Peyer's patch (tissue), 4 donors: ENCODE results near the gene PDE5A. TPM values are rescaled to one million over a fixed set of nuclear protein-coding genes. Genes with fewer than 3 reads are reported as not detected.

Experiments
- DNase-seq, 3 donors: peaks; one replicate each; pipeline ENCODE4 v3.0.0-alpha.2; 2017 to 2019
- H3K27ac ChIP-seq, 4 donors: fragments of 200-600 bp; sonication (generic); one replicate each; pipeline ENCODE4 v1.5.1; 2016 to 2019
- H3K27me3 ChIP-seq, 2 donors: fragments of 200-600 bp; sonication (generic); one replicate each; pipeline ENCODE4 v1.5.1; 2019
- H3K36me3 ChIP-seq, 3 donors: fragments of 200-600 bp; sonication (generic); one replicate each; pipeline ENCODE4 v1.5.1; 2016 to 2019
- H3K4me1 ChIP-seq, 4 donors: fragments of 200-600 bp; sonication (generic); one replicate each; pipeline ENCODE4 v1.5.1; 2016 to 2019
- H3K4me3 ChIP-seq, 4 donors: fragments of 200-600 bp; sonication (generic); 1 replicate in 3 of 4; 2 replicates in 1 of 4; pipeline ENCODE4 v1.5.1; 2016 to 2019; ENCODE audit warnings: mild to moderate bottlenecking in 1 of 4
- H3K9me3 ChIP-seq, 4 donors: fragments of 200-600 bp; sonication (generic); one replicate each; pipeline ENCODE4 v1.5.1; 2016 to 2019; ENCODE audit warnings: mild to moderate bottlenecking in 1 of 4
- CTCF ChIP-seq, 6 experiments: fragments of 450-650 bp in 4 of 6; fragments of 200-600 bp in 2 of 6; sonication (generic) in 1 of 6; IDR thresholded peaks; one replicate each; pipeline ENCODE4 v1.5.1; 2017 to 2019; ENCODE audit warnings: antibody characterized with exemption in 6 of 6, mild to moderate bottlenecking in 3 of 6, moderate library complexity in 1 of 6
- POLR2A ChIP-seq, 2 donors: fragments of 450-650 bp; IDR thresholded peaks; one replicate each; pipeline ENCODE4 v1.5.1; 2017; ENCODE audit warnings: antibody characterized with exemption in 2 of 2, mild to moderate bottlenecking in 2 of 2, moderate library complexity in 2 of 2
- total RNA-seq, 4 donors: library from RNA; depleted of rRNA; stranded (reverse); fragments of >200 nt; gene quantifications; one replicate each; pipeline ENCODE4 v1.1.0, GENCODE V29; 2016

PDE5A gene
- total RNA-seq, 4 donors from 2014 or later: 37.7 to 58.6 (median 47.2) TPM

DNA sequence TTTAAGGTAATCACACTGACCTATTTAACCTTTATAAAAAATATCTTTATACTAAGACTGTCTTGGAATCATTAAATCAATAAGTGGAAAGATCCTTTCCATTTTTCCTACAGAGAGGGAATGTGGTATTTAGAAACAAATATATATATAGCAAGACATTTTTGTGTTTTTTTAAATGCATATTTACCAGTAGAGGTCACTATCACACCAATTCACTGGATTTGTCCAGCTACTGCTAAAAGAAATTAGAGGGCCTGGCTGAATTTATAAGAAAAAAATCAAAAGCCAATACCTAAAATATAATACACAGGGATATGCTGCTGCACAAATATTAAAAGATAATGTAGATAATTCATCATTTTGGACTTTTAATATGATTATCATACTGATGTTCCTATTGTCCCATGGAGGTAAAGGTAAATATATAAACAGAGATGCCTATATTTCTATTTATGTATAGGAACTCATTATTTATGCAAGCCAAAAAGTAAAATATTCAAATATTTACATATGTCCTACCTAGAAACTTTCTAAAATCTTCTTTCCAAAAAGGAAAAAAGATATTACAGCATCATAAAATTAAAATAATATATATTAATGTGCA is 69.5 kb downstream of the PDE5A start:
- Histone ChIP-seq H3K9me3 (peaks cover 0 to 1% (median 0%) of the 10 kb centered on the region in 4 donors), H3K27me3 (no peaks in the 10 kb centered on the region), H3K4me1 (no peaks in the 10 kb centered on the region), H3K4me3 (no peak overlapping the region), H3K36me3 (peaks cover 0 to 19% (median 0%) of the 10 kb centered on the region in 3 donors), H3K27ac (no peak overlapping the region)
- DNase-seq: no peak
- TF ChIP-seq CTCF (IDR thresholded peaks at IDR 0.05): peak in 4 of 6 experiments; percentile 44 to 65 (median 60)
- no peak for TF ChIP-seq POLR2A (IDR thresholded peaks at IDR 0.05)

DNA sequence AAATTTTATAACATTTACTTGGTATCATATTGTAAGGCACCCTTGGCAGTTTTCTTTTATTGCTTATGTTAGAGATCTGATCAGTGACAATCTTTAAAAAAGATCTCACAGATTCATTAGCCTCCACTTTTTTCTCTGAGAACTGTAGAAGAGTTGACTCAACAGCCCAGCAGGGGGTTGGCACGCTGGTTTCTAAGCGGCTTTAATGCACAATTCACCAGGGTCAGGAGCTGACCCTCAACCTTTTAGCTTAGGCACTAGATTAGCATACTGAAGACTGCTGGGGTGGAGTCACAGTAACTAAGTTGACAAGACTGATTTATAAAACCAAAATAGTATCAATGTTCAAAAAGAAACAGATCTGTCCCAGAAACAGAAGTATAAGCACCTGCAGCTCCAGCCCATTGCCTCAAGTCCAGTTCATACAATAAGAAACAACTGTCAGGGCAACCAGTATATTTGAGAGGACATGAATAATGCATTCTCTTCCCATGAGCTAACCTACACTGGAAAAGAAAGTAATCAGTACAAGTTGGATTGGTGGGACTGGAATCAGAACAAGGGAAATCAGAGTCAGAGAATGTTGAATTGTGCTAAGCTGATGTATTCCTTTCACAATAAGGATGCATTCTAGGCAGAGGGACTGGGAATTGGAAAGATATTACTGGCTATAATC is 77.6 kb downstream of the PDE5A start:
- no peak for TF ChIP-seq POLR2A (IDR thresholded peaks at IDR 0.05)
- TF ChIP-seq CTCF (IDR thresholded peaks at IDR 0.05): no peak
- Histone ChIP-seq H3K9me3 (no peaks in the 10 kb centered on the region), H3K4me3 (no peak overlapping the region), H3K4me1 (no peaks in the 10 kb centered on the region), H3K27me3 (no peaks in the 10 kb centered on the region), H3K27ac (no peak overlapping the region), H3K36me3 (peaks cover 0 to 9% (median 0%) of the 10 kb centered on the region in 3 donors)
- no peak for DNase-seq

DNA sequence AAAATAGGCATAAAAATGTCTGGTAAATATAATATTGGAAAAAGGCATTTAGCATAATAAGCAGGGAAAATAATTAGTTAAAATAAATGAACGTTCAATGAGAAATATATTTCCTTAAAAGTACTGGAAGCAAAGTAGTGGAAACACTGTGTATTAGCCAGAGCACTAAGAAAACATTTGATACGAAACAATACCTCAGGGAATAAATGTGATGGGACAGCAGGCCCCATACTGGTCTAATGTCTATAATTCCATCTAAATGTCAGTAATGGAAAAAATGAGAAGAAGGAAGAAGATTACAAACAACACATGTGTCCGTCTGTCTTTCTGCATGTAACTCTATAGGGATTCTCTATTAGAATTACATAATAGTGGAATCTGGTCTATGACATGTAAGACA is 79.0 kb downstream of the PDE5A start:
- Histone ChIP-seq H3K27me3 (no peaks in the 10 kb centered on the region), H3K4me3 (no peak overlapping the region), H3K9me3 (no peaks in the 10 kb centered on the region), H3K36me3 (peaks cover 0 to 9% (median 0%) of the 10 kb centered on the region in 3 donors), H3K4me1 (no peaks in the 10 kb centered on the region), H3K27ac (no peak overlapping the region)
- TF ChIP-seq POLR2A (IDR thresholded peaks at IDR 0.05) (no peak), CTCF (IDR thresholded peaks at IDR 0.05) (no peak)
- no peak for DNase-seq

DNA sequence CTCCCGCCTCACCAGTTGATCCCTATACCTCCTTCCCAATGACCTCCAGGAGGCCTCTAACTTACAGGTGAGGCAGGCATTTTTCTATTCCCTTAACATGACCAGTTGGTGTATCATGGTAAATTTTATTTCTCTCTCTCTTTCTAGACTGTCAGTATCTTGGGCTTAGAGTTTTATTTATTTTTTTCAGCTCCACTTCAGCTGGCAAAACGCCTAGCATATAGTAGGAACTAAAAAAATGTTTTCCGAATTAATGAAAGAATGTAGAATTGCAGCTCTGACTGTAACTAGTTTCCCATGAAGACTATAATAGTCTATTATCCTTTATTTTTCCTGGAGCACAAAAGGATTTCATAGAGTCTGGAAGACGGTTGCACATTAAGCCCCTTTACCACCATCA is 84.8 kb downstream of the PDE5A start:
- Histone ChIP-seq H3K4me1 (no peaks in the 10 kb centered on the region), H3K4me3 (no peak overlapping the region), H3K27me3 (no peaks in the 10 kb centered on the region), H3K9me3 (no peaks in the 10 kb centered on the region), H3K27ac (no peak overlapping the region), H3K36me3 (peaks cover 0 to 3% (median 0%) of the 10 kb centered on the region in 3 donors)
- DNase-seq: no peak
- TF ChIP-seq POLR2A (IDR thresholded peaks at IDR 0.05) (no peak), CTCF (IDR thresholded peaks at IDR 0.05) (no peak)

GRCh38 chr4:119543187-119543586 is 85.4 kb downstream of the PDE5A start:
- Histone ChIP-seq H3K27me3 (no peaks in the 10 kb centered on the region), H3K4me1 (no peaks in the 10 kb centered on the region), H3K27ac (no peak overlapping the region), H3K9me3 (no peaks in the 10 kb centered on the region), H3K4me3 (no peak overlapping the region), H3K36me3 (peaks cover 0 to 3% (median 0%) of the 10 kb centered on the region in 3 donors)
- no peak for DNase-seq
- TF ChIP-seq CTCF (IDR thresholded peaks at IDR 0.05) (no peak), POLR2A (IDR thresholded peaks at IDR 0.05) (no peak)
